ENCODE measurements around the gene PRDX1. TPM values are rescaled to one million over a fixed set of nuclear protein-coding genes. Genes with fewer than 3 reads are reported as not detected.

Gene PRDX1
- total and polyA plus RNA-seq, 2 of the 13 experiments (the other 11 are each of a cell fraction or from before 2014, with no cell fraction given), result 761 to 1,898 TPM

DNA sequence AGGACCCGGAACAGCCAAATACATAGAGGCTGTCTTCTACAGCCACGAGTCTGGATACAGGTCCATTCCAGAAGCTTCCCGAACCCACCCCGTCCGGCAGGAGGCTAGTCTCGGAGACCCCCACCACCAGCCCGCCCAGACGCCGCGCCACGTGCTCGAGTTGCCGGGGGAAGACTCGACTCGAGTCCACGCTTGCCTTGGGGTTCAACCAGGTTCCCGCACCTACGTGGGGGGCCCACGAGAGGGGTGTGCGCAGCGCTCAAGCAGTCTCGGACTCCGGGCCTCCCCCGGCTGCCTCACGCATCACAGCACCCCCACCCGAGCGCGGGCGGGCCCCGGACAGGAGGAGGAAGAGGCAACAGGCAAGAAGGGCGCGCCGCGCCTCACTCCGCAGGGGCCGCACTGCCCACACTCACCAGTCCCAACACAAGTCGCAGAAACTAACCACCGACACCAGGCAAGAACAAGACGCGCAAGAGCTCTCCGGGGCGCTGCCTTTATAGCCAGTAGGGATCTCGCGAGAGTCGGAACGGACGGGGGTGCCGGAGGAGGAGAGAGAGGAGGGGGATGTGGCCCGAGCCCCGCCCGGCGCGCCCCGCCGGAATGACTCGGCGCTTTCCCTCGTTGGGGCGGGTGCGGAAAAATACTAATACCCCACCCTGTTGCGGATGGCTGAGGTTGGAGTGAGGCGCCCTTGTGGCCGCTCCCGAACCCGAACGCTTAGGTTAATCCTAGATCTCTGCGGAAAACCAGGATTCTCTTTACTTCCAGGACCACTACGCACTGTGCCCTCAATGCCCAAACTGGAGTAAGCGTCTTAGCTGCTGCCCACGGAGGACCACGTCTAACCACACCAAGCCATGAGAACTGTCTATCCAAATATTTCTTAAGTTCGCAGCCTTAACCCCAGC lies at the start of gene PRDX1 (continued):
- TF ChIP-seq, protein P1, sequence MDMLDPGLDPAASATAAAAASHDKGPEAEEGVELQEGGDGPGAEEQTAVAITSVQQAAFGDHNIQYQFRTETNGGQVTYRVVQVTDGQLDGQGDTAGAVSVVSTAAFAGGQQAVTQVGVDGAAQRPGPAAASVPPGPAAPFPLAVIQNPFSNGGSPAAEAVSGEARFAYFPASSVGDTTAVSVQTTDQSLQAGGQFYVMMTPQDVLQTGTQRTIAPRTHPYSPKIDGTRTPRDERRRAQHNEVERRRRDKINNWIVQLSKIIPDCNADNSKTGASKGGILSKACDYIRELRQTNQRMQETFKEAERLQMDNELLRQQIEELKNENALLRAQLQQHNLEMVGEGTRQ (IDR thresholded peaks at IDR 0.05; ENCODE audit: low read depth, low read length), result no peak
- TF ChIP-seq, protein P1 (CRISPR knock-in tag; IDR thresholded peaks at IDR 0.05; ENCODE audit: borderline replicate concordance), result no peak
- TF ChIP-seq, protein P2, sequence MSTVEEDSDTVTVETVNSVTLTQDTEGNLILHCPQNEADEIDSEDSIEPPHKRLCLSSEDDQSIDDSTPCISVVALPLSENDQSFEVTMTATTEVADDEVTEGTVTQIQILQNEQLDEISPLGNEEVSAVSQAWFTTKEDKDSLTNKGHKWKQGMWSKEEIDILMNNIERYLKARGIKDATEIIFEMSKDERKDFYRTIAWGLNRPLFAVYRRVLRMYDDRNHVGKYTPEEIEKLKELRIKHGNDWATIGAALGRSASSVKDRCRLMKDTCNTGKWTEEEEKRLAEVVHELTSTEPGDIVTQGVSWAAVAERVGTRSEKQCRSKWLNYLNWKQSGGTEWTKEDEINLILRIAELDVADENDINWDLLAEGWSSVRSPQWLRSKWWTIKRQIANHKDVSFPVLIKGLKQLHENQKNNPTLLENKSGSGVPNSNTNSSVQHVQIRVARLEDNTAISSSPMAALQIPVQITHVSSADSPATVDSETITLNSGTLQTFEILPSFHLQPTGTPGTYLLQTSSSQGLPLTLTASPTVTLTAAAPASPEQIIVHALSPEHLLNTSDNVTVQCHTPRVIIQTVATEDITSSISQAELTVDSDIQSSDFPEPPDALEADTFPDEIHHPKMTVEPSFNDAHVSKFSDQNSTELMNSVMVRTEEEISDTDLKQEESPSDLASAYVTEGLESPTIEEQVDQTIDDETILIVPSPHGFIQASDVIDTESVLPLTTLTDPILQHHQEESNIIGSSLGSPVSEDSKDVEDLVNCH (CRISPR knock-in tag; IDR thresholded peaks at IDR 0.05), result peak; percentile 92
- TF ChIP-seq JARID2 (CRISPR knock-in tag; IDR thresholded peaks at IDR 0.05; ENCODE audit: insufficient replicate concordance) (peak; percentile 97), SMC3 (IDR thresholded peaks at IDR 0.05; ENCODE audit: low read length) (no peak; the same call in 1 of the 2 replicates), ZMYM3 (CRISPR knock-in tag; IDR thresholded peaks at IDR 0.05) (peak; percentile 85), BHLHE40 (IDR thresholded peaks at IDR 0.05; ENCODE audit: low read length) (0 out of 2 replicates have a peak, but pooled peaks have one; percentile 26), ZKSCAN1 (IDR thresholded peaks at IDR 0.05; ENCODE audit: low read length) (no peak), ZNF432 (CRISPR knock-in tag; IDR thresholded peaks at IDR 0.05; ENCODE audit: borderline replicate concordance) (no peak), SATB2 (CRISPR knock-in tag; IDR thresholded peaks at IDR 0.05) (0 out of 2 replicates have a peak, but pooled peaks have one; percentile 33), ZNF335 (CRISPR knock-in tag; IDR thresholded peaks at IDR 0.05) (peak; percentile 91), SNRNP70 (IDR thresholded peaks at IDR 0.05; ENCODE audit: low read depth, low read length) (no peak), CREM (IDR thresholded peaks at IDR 0.05) (peak; percentile 69), CREM (CRISPR knock-in tag; IDR thresholded peaks at IDR 0.05) (no peak), ZZZ3 (CRISPR knock-in tag; IDR thresholded peaks at IDR 0.05; ENCODE audit: borderline replicate concordance) (peak; percentile 91), KMT2B (CRISPR knock-in tag; IDR thresholded peaks at IDR 0.05) (peak; percentile 93)
- TF ChIP-seq, protein P3, sequence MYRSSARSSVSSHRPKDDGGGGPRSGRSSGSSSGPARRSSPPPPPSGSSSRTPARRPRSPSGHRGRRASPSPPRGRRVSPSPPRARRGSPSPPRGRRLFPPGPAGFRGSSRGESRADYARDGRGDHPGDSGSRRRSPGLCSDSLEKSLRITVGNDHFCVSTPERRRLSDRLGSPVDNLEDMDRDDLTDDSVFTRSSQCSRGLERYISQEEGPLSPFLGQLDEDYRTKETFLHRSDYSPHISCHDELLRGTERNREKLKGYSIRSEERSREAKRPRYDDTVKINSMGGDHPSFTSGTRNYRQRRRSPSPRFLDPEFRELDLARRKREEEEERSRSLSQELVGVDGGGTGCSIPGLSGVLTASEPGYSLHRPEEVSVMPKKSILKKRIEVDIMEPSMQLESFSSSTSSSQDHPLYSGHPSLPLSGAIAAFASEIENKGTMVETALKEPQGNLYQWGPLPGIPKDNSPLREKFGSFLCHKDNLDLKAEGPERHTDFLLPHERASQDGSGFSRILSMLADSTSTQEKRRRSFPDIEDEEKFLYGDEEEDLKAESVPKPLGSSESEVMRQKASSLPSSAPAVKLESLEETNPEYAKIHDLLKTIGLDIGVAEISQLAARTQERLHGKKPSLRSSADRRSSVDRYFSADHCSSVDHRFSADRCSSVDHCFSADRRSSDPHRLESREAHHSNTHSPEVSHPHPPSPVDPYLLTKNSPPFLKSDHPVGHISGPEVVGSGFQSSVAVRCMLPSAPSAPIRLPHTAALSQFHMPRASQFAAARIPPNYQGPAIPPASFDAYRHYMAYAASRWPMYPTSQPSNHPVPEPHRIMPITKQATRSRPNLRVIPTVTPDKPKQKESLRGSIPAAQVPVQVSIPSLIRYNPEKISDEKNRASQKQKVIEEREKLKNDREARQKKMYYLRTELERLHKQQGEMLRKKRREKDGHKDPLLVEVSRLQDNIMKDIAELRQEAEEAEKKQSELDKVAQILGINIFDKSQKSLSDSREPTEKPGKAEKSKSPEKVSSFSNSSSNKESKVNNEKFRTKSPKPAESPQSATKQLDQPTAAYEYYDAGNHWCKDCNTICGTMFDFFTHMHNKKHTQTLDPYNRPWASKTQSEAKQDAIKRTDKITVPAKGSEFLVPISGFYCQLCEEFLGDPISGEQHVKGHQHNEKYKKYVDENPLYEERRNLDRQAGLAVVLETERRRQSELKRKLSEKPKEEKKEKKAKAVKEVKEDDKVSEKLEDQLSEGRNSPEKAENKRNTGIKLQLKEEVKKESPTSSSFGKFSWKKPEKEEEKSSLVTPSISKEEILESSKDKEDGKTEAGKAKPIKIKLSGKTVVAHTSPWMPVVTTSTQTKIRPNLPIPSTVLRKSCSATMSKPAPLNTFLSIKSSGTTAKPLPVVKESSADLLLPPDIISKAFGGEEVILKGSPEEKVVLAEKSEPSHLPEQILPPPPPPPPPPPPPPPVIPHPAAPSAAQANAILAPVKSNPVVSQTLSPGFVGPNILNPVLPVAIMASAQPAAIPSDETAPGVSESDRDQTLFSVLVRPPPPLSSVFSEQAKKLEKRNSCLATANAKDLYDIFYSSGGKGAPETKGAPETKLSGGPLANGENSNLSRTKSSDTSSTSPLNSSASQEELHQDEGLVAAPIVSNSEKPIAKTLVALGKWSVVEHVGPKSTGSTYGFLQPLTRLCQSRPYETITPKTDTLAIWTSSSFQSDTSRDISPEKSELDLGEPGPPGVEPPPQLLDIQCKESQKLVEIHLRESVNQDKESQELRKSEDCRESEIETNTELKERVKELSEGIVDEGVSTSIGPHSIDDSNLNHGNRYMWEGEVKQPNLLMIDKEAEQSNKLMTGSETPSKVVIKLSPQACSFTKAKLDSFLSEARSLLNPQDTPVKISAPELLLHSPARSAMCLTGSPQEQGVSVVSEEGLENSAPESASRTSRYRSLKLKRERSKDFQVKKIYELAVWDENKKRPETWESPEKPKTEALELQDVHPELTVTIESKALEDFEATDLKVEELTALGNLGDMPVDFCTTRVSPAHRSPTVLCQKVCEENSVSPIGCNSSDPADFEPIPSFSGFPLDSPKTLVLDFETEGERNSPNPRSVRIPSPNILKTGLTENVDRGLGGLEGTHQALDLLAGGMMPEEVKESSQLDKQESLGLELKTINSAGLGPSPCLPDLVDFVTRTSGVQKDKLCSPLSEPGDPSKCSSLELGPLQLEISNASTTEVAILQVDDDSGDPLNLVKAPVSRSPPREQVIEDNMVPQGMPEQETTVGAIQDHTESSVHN (CRISPR knock-in tag; IDR thresholded peaks at IDR 0.05), result no peak

Measured in HepG2 (cell line).